AG09319 (cell line): ENCODE data around the gene UAP1.
"Not testable (repeated sequence)": the region's sequence is repeated elsewhere in the genome, so short reads cannot be mapped to it uniquely, and the experiment has no call there.

Source experiments
- DNase-seq: peaks from one replicate; pipeline ENCODE4 v3.0.0-alpha.2; 2010; ENCODE audit warnings: low read depth; ENCODE audit errors: extremely low read depth
- CTCF ChIP-seq: IDR thresholded peaks from 2 replicates; pipeline ENCODE4 v1.5.1; 2011; ENCODE audit warnings: low read depth, mild to moderate bottlenecking, inconsistent platforms, low read length, moderate library complexity

The UAP1 gene

GRCh38 chr1:162565460-162565859, 3.9 kb downstream of the UAP1 start:
- no peak for TF ChIP-seq CTCF
- no peak for DNase-seq

- no peak for DNase-seq
- no peak for TF ChIP-seq CTCF
Measured at GRCh38 chr1:162566870-162567269, 5.3 kb downstream of the UAP1 start.

- TF ChIP-seq CTCF: no peak
Measured at GRCh38 chr1:162568802-162569201, 7.3 kb downstream of the UAP1 start.

GRCh38 chr1:162570718-162571117, 9.2 kb downstream of the UAP1 start:
- DNase-seq: no peak
- no peak for TF ChIP-seq CTCF

More at GRCh38 chr1:162568802-162569201, 7.3 kb downstream of the UAP1 start:
- DNase-seq: no peak

- DNase-seq: not testable (repeated sequence)
Measured at GRCh38 chr1:162571121-162571520, 9.6 kb downstream of the UAP1 start.

- DNase-seq: no peak
- no peak for TF ChIP-seq CTCF
Measured at GRCh38 chr1:162571696-162572095, 10.2 kb downstream of the UAP1 start.

- no peak for DNase-seq
- TF ChIP-seq CTCF: no peak
Measured at GRCh38 chr1:162573136-162573535, 11.6 kb downstream of the UAP1 start.

- TF ChIP-seq CTCF: no peak
- no peak for DNase-seq
Measured at GRCh38 chr1:162578071-162578700, 16.7 kb downstream of the UAP1 start.
